NCI-H2196 treated with DMSO at 0.1 percent for 48 hours (cell line): ENCODE measurements around the gene MAST2.
"Not testable (repeated sequence)": the region's sequence is repeated elsewhere in the genome, so short reads cannot be mapped to it uniquely, and the experiment has no call there.

Experiments
- DNase-seq: peaks from one replicate; lab custom pipeline; 2025; ENCODE audit not compliant: unreplicated experiment; lab: John Stamatoyannopoulos, UW

The MAST2 gene

GRCh38 chr1:45930258-45931150, 127.1 kb downstream of the MAST2 start:
- DNase-seq, result no peak

GRCh38 chr1:45932205-45932604, 128.8 kb downstream of the MAST2 start:
- DNase-seq, result not testable (repeated sequence)

- DNase-seq, result no peak
Observed at GRCh38 chr1:45934947-45935346, 131.5 kb downstream of the MAST2 start.

- no peak for DNase-seq
Observed at GRCh38 chr1:45938029-45938428, 134.6 kb downstream of the MAST2 start.

GRCh38 chr1:45942411-45942810, 139.0 kb downstream of the MAST2 start:
- DNase-seq, result no peak

- DNase-seq, result no peak
Observed at GRCh38 chr1:45943185-45943584, 139.8 kb downstream of the MAST2 start.

- DNase-seq, result no peak
Observed at GRCh38 chr1:45945426-45945825, 142.0 kb downstream of the MAST2 start.

GRCh38 chr1:45949462-45949861, 146.1 kb downstream of the MAST2 start:
- DNase-seq, result not testable (repeated sequence)

- DNase-seq, result no peak
Observed at GRCh38 chr1:45952072-45952471, 148.7 kb downstream of the MAST2 start.

GRCh38 chr1:45953934-45954847, 150.8 kb downstream of the MAST2 start:
- peak; percentile 42 for DNase-seq

GRCh38 chr1:45957684-45958083, 154.3 kb downstream of the MAST2 start:
- DNase-seq, result no peak

GRCh38 chr1:45958317-45958716, 154.9 kb downstream of the MAST2 start:
- no peak for DNase-seq

GRCh38 chr1:45960930-45961715, 157.7 kb downstream of the MAST2 start:
- DNase-seq, result no peak

GRCh38 chr1:45961936-45962335, 158.5 kb downstream of the MAST2 start:
- not testable (repeated sequence) for DNase-seq

GRCh38 chr1:45968941-45969666, 165.7 kb downstream of the MAST2 start:
- no peak for DNase-seq

- DNase-seq, result no peak
Observed at GRCh38 chr1:45969866-45970265, 166.5 kb downstream of the MAST2 start.

- DNase-seq, result no peak
Observed at GRCh38 chr1:45971335-45971734, 167.9 kb downstream of the MAST2 start.

- no peak for DNase-seq
Observed at GRCh38 chr1:45971922-45972531, 168.6 kb downstream of the MAST2 start.

GRCh38 chr1:45972621-45973020, 169.2 kb downstream of the MAST2 start:
- DNase-seq, result no peak

- DNase-seq, result no peak
Observed at GRCh38 chr1:45973121-45973520, 169.7 kb downstream of the MAST2 start.
